H9 (cell line): Measurements from ENCODE around the gene SLC7A14. TPM values are rescaled to one million over a fixed set of nuclear protein-coding genes. Genes with fewer than 3 reads are reported as not detected.

ENCODE experiments used
- DNase-seq: peaks from one replicate; pipeline ENCODE4 v3.0.0-alpha.2; 2017
- H2AFZ ChIP-seq: one replicate; pipeline ENCODE4 v1.6.1; 2013; ENCODE audit warnings: mild to moderate bottlenecking, low read length, control low read depth, moderate library complexity
- H2AK5ac ChIP-seq: 2 replicates; pipeline ENCODE4 v1.6.1; 2013; ENCODE audit warnings: low read length, control low read depth, mixed read lengths; ENCODE audit not compliant: insufficient read length
- H2BK120ac ChIP-seq: one replicate; pipeline ENCODE4 v1.6.1; 2013; ENCODE audit warnings: low read depth, mild to moderate bottlenecking, low read length, control low read depth, inconsistent platforms; ENCODE audit not compliant: poor library complexity, severe bottlenecking
- H2BK12ac ChIP-seq: 2 replicates; pipeline ENCODE4 v1.6.1; 2013; ENCODE audit warnings: low read length, control low read depth, mixed read lengths, low read depth; ENCODE audit not compliant: insufficient read length
- H2BK15ac ChIP-seq: 2 replicates; pipeline ENCODE4 v1.6.1; 2013; ENCODE audit warnings: low read depth, low read length, control low read depth
- H2BK20ac ChIP-seq: one replicate; pipeline ENCODE4 v1.6.1; 2013; ENCODE audit warnings: low read depth, mild to moderate bottlenecking, low read length, control low read depth, inconsistent platforms; ENCODE audit not compliant: poor library complexity, severe bottlenecking
- H2BK5ac ChIP-seq: 2 replicates; pipeline ENCODE4 v1.6.1; 2013; ENCODE audit warnings: low read length, control low read depth, mixed read lengths; ENCODE audit not compliant: insufficient read length
- H3K14ac ChIP-seq: 2 replicates; pipeline ENCODE4 v1.6.1; 2013; ENCODE audit warnings: low read length, control low read depth; ENCODE audit not compliant: insufficient read depth
- H3K18ac ChIP-seq: 2 replicates; pipeline ENCODE4 v1.6.1; 2013; ENCODE audit warnings: low read depth, mild to moderate bottlenecking, mixed read lengths, low read length, control low read depth; ENCODE audit not compliant: insufficient read length
- H3K23ac ChIP-seq: 2 replicates; pipeline ENCODE4 v1.6.1; 2013; ENCODE audit warnings: low read length, control low read depth, mixed read lengths, low read depth; ENCODE audit not compliant: insufficient read length
- H3K23me2 ChIP-seq: 2 replicates; pipeline ENCODE4 v1.6.1; 2013; ENCODE audit warnings: low read depth, mild to moderate bottlenecking, mixed read lengths, low read length, control low read depth; ENCODE audit not compliant: insufficient read length, poor library complexity, severe bottlenecking
- H3K27ac ChIP-seq: 2 replicates; pipeline ENCODE4 v1.5.1; 2013; ENCODE audit warnings: low read length, control low read depth, mixed read lengths, low read depth; ENCODE audit not compliant: insufficient read length
- H3K27me3 ChIP-seq: 2 replicates; pipeline ENCODE4 v1.6.1; 2013; ENCODE audit warnings: low read length, control low read depth, inconsistent platforms; ENCODE audit not compliant: insufficient read depth
- H3K4ac ChIP-seq: 2 replicates; pipeline ENCODE4 v1.6.1; 2013; ENCODE audit warnings: low read depth, mild to moderate bottlenecking, control low read depth, inconsistent platforms, low read length, moderate library complexity
- H3K4me1 ChIP-seq: 2 replicates; pipeline ENCODE4 v1.6.1; 2013; ENCODE audit warnings: low read length, control low read depth, inconsistent platforms; ENCODE audit not compliant: insufficient read depth
- H3K4me2 ChIP-seq: 2 replicates; pipeline ENCODE4 v1.6.1; 2013; ENCODE audit warnings: low read length, control low read depth, mixed read lengths; ENCODE audit not compliant: insufficient read length, insufficient read depth
- H3K56ac ChIP-seq: 2 replicates; pipeline ENCODE4 v1.6.1; 2013; ENCODE audit warnings: low read depth, mild to moderate bottlenecking, mixed read lengths, low read length, control low read depth; ENCODE audit not compliant: insufficient read length
- H3K79me1 ChIP-seq: 2 replicates; pipeline ENCODE4 v1.6.1; 2013; ENCODE audit warnings: low read depth, mild to moderate bottlenecking, moderate library complexity, low read length, control low read depth, inconsistent platforms; ENCODE audit not compliant: insufficient read depth, poor library complexity, severe bottlenecking
- H3K79me2 ChIP-seq: 2 replicates; pipeline ENCODE4 v1.6.1; 2013; ENCODE audit warnings: low read length, control low read depth, inconsistent platforms; ENCODE audit not compliant: insufficient read depth
- H3K9ac ChIP-seq: 2 replicates; pipeline ENCODE4 v1.6.1; 2013; ENCODE audit warnings: low read length, control low read depth, mixed read lengths; ENCODE audit not compliant: insufficient read length; ENCODE audit errors: extremely low read depth
- H3K9me3 ChIP-seq: one replicate; pipeline ENCODE4 v1.6.1; 2013; ENCODE audit warnings: low read depth, low read length, inconsistent platforms; ENCODE audit not compliant: control insufficient read depth
- H3T11ph ChIP-seq: one replicate; pipeline ENCODE4 v1.6.1; 2013; ENCODE audit warnings: mild to moderate bottlenecking, low read length, control low read depth, inconsistent platforms
- H4K20me1 ChIP-seq: one replicate; pipeline ENCODE4 v1.6.1; 2013; ENCODE audit not compliant: control insufficient read depth, insufficient read length, insufficient read depth
- H4K5ac ChIP-seq: 2 replicates; pipeline ENCODE4 v1.6.1; 2013; ENCODE audit warnings: low read depth, mild to moderate bottlenecking, mixed read lengths, low read length, control low read depth; ENCODE audit not compliant: insufficient read length
- H4K8ac ChIP-seq: replicated peaks from 2 replicates; pipeline ENCODE4 v1.6.1; 2013; ENCODE audit warnings: low read length, control low read depth, mixed read lengths, low read depth; ENCODE audit not compliant: insufficient read length
- H4K91ac ChIP-seq: 2 replicates; pipeline ENCODE4 v1.6.1; 2013; ENCODE audit warnings: low read depth, mild to moderate bottlenecking, moderate library complexity, mixed read lengths, low read length, control low read depth; ENCODE audit not compliant: insufficient read length
- H3K27ac Mint-ChIP-seq, 3 experiments: 2 replicates in 2 of 3; 3 replicates in 1 of 3; pipeline ENCODE4 v1.8.0; 2020 to 2021; ENCODE audit warnings: mixed read lengths in 3 of 3, mild to moderate bottlenecking in 1 of 3, moderate library complexity in 1 of 3
- H3K27me3 Mint-ChIP-seq: 2 replicates; pipeline ENCODE4 v1.8.0; 2021; ENCODE audit warnings: low read depth, mild to moderate bottlenecking, moderate library complexity, mixed read lengths
- H3K36me3 Mint-ChIP-seq, 3 experiments: 2 replicates in 2 of 3; 3 replicates in 1 of 3; pipeline ENCODE4 v1.8.0; 2020 to 2021; ENCODE audit warnings: low read depth in 3 of 3, mixed read lengths in 3 of 3; ENCODE audit not compliant: insufficient read depth in 1 of 3
- H3K4me1 Mint-ChIP-seq, 2 experiments: 2 replicates each; pipeline ENCODE4 v1.8.0; 2020; ENCODE audit warnings: mixed read lengths in 2 of 2
- H3K4me3 Mint-ChIP-seq, 2 experiments: 2 replicates in 1 of 2; 3 replicates in 1 of 2; pipeline ENCODE4 v1.8.0; 2020 to 2021; ENCODE audit warnings: mild to moderate bottlenecking in 2 of 2, mixed read lengths in 2 of 2, moderate library complexity in 1 of 2
- H3K9me3 Mint-ChIP-seq, 2 experiments: 2 replicates in 1 of 2; 3 replicates in 1 of 2; pipeline ENCODE4 v1.8.0; 2020; ENCODE audit warnings: mild to moderate bottlenecking in 2 of 2, mixed read lengths in 2 of 2, moderate library complexity in 1 of 2
- CTCF ChIP-seq: fragments of 200-600 bp; sonication (generic); conservative IDR thresholded peaks from 3 replicates; pipeline ENCODE4 v1.8.0; 2021; ENCODE audit warnings: antibody characterized with exemption, mild to moderate bottlenecking
- WGBS: extraction: QIAGEN DNeasy Blood & Tissue Kit; methylation state at CpG from one replicate; pipeline ENCODE4 v1.1.7; 2013; ENCODE audit warnings: missing lambda C conversion rate, low lambda C conversion rate, mixed read lengths; ENCODE audit not compliant: insufficient read length; ENCODE audit errors: extremely low coverage; 5-methylcytosine and 5-hydroxymethylcytosine counted together
- total RNA-seq: library from RNA; stranded (reverse); gene quantifications from 2 replicates; pipeline ENCODE4 v1.2.1, GENCODE V29; 2021

Gene SLC7A14
- total RNA-seq, 1 experiment from 2014 or later, result 0.42 TPM

DNA sequence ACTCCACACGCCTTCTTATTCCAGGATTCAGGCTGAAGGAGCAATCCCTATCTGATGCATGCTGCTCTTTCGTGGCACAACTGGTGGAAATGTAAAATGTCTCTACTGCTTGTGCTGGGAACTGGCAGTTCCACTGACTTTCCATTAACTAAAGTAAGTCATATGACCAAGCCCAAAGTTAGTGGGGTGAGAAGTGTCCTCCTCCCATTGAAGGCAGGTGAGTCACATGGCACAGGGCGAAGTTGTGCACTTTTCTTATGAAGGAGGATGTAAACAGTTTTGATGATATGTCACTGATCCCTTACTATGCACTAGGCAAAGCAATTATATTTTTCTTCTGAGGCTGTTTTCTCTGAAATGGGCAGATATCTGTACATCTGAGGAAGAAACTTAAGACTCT, 51.6 kb downstream of the SLC7A14 start:
- no peak overlapping the region for H2AFZ ChIP-seq
- no peak overlapping the region for H3K9ac ChIP-seq
- H2BK15ac ChIP-seq, result no peak overlapping the region
- H2BK12ac ChIP-seq, result no peak overlapping the region
- H3T11ph ChIP-seq, result no peak overlapping the region
- no peaks in the 10 kb centered on the region for H3K4me1 ChIP-seq
- WGBS, result no CpG with 5 or more reads among the region's 3 CpGs
- H3K79me2 ChIP-seq, result no peaks in the 10 kb centered on the region
- no peak overlapping the region for H2BK5ac ChIP-seq
- no peak overlapping the region for H4K91ac ChIP-seq
- Mint-ChIP-seq H3K36me3 (no peaks in the 10 kb centered on the region), H3K4me3 (no peak overlapping the region), H3K27me3 (no peaks in the 10 kb centered on the region), H3K9me3 (no peaks in the 10 kb centered on the region), H3K27ac (no peak overlapping the region), H3K4me1 (no peaks in the 10 kb centered on the region)
- H3K9me3 ChIP-seq, result no peaks in the 10 kb centered on the region
- no peak overlapping the region for H3K27ac ChIP-seq
- H4K20me1 ChIP-seq, result no peaks in the 10 kb centered on the region
- no peak for TF ChIP-seq CTCF
- H3K27me3 ChIP-seq, result no peaks in the 10 kb centered on the region
- H2BK20ac ChIP-seq, result no peak overlapping the region
- H3K23ac ChIP-seq, result no peak overlapping the region
- no peak overlapping the region for H3K4ac ChIP-seq
- H2BK120ac ChIP-seq, result no peak overlapping the region
- no peak overlapping the region for H2AK5ac ChIP-seq
- H3K56ac ChIP-seq, result no peak overlapping the region
- no peak overlapping the region for H4K8ac ChIP-seq
- no peak overlapping the region for H3K18ac ChIP-seq
- no peak overlapping the region for H3K4me2 ChIP-seq
- no peak overlapping the region for H3K14ac ChIP-seq
- no peak for DNase-seq
- no peak overlapping the region for H4K5ac ChIP-seq
- H3K23me2 ChIP-seq, result no peaks in the 10 kb centered on the region
- H3K79me1 ChIP-seq, result no peaks in the 10 kb centered on the region
